Caco-2 (cell line): ENCODE data around the gene EIF4A2. TPM values are rescaled to one million over a fixed set of nuclear protein-coding genes. Genes with fewer than 3 reads are reported as not detected.

Source experiments
- BruUV-seq: library from RNA; stranded (reverse); fragments of 400-500 nt; replicated peaks from 2 replicates; lab custom pipeline; 2021; lab: Mats Ljungman, UMichigan
- CTCF ChIA-PET: fragments of 300-600 bp; sonication (Branson Sonifier 250); formaldehyde crosslinking; loops from one replicate; lab custom pipeline; 2022; ENCODE audit warnings: antibody characterized with exemption; lab: Charles Lee
- POLR2A ChIA-PET: fragments of 300-600 bp; sonication (Branson Sonifier 250); formaldehyde crosslinking; loops from one replicate; lab custom pipeline; 2022; ENCODE audit warnings: antibody characterized with exemption; lab: Charles Lee
- DNase-seq, 2 experiments: peaks; one replicate each; pipeline versions ENCODE4 v3.0.0 to v3.0.0-alpha.2; 2020 to 2022
- H3K27me3 ChIP-seq: replicated peaks from 2 replicates; pipeline ENCODE4 v1.6.0; 2011; ENCODE audit warnings: low read length; ENCODE audit not compliant: control insufficient read depth, insufficient read depth
- H3K36me3 ChIP-seq: 2 replicates; pipeline ENCODE4 v1.5.1; 2011; ENCODE audit warnings: low read length; ENCODE audit not compliant: control insufficient read depth, insufficient read depth
- H3K4me1 ChIP-seq: fragments of 250-450 bp; sonication (Bioruptor Pico); 2 replicates; pipeline ENCODE4 v1.5.1; 2020; ENCODE audit warnings: mild to moderate bottlenecking
- H3K4me3 ChIP-seq: 2 replicates; pipeline ENCODE4 v1.5.1; 2011; ENCODE audit warnings: low read depth, mild to moderate bottlenecking, control low read depth, low read length
- H3K9me3 ChIP-seq: fragments of 250-450 bp; sonication (Bioruptor Pico); 2 replicates; pipeline ENCODE4 v1.5.1; 2020; ENCODE audit warnings: mild to moderate bottlenecking, moderate library complexity
- H3K27ac Mint-ChIP-seq: one replicate; pipeline ENCODE4 v1.8.0; 2022; ENCODE audit warnings: mixed read lengths; ENCODE audit not compliant: unreplicated experiment
- H3K27me3 Mint-ChIP-seq: one replicate; pipeline ENCODE4 v1.8.0; 2022; ENCODE audit warnings: mixed read lengths; ENCODE audit not compliant: insufficient read depth, unreplicated experiment
- H3K36me3 Mint-ChIP-seq: one replicate; pipeline ENCODE4 v1.8.0; 2022; ENCODE audit warnings: mild to moderate bottlenecking, mixed read lengths; ENCODE audit not compliant: insufficient read depth, unreplicated experiment
- H3K4me1 Mint-ChIP-seq: one replicate; pipeline ENCODE4 v1.8.0; 2022; ENCODE audit warnings: low read depth, mixed read lengths; ENCODE audit not compliant: unreplicated experiment
- H3K4me3 Mint-ChIP-seq: one replicate; pipeline ENCODE4 v1.8.0; 2022; ENCODE audit warnings: mild to moderate bottlenecking, moderate library complexity, mixed read lengths; ENCODE audit not compliant: unreplicated experiment
- H3K9me3 Mint-ChIP-seq: one replicate; pipeline ENCODE4 v1.8.0; 2022; ENCODE audit warnings: mixed read lengths; ENCODE audit not compliant: unreplicated experiment
- intact Hi-C: fragments of 100-400 bp; cut with micrococcal nuclease; formaldehyde crosslinking; loops from one replicate; pipeline ENCODE4 v1.10.0; 2022; ENCODE audit not compliant: unreplicated experiment
- total RNA-seq: library from RNA; stranded (reverse); gene quantifications from 2 replicates; pipeline ENCODE4 v1.2.3, GENCODE V29; 2022
- TF ChIP-seq, protein P1 (sequence below), 2 experiments: fragments of 200-600 bp in 1 of 2; IDR thresholded peaks; 1 replicate in 1 of 2; 2 replicates in 1 of 2; pipeline versions ENCODE4 v1.5.1 to v1.8.0; 2011 to 2022; ENCODE audit warnings: antibody characterized with exemption in 1 of 2, control low read depth in 1 of 2, inconsistent platforms in 1 of 2, low read depth in 1 of 2, low read length in 1 of 2, mild to moderate bottlenecking in 1 of 2, moderate library complexity in 1 of 2; ENCODE audit not compliant: insufficient read depth in 1 of 2, severe bottlenecking in 1 of 2, unreplicated experiment in 1 of 2

EIF4A2 gene
- total RNA-seq, 1 experiment from 2014 or later, result 346 TPM

DNA sequence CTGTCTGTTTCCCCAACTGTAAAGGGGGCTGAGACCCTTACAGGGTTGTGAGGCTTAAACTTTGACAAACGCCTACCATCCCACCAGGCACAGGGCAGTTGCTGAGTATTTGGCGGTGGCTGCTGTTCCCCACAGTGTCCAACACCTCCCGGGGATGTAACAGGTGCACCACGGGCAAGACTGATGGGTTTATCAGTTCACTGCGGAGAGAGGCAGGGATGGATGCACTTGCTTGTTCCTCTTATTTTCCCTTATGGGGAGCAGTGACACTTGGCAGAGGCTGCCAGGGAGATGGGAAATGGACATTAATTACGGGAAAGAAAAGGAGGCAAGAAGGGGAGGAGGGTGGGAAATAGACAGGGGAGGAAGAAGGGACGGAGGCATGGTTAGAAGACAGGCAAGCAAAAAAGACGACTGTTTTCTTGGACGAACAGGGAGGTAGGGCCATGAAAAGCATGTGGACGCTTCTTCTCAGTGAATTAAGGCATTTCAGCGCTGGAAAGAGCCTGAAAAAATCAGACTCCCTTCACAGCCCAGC lies 42.6 kb downstream of the EIF4A2 start:
- BruUV-seq, result no TSS peak
- no peaks in the 10 kb centered on the region for H3K9me3 Mint-ChIP-seq
- TF ChIP-seq, protein P1, sequence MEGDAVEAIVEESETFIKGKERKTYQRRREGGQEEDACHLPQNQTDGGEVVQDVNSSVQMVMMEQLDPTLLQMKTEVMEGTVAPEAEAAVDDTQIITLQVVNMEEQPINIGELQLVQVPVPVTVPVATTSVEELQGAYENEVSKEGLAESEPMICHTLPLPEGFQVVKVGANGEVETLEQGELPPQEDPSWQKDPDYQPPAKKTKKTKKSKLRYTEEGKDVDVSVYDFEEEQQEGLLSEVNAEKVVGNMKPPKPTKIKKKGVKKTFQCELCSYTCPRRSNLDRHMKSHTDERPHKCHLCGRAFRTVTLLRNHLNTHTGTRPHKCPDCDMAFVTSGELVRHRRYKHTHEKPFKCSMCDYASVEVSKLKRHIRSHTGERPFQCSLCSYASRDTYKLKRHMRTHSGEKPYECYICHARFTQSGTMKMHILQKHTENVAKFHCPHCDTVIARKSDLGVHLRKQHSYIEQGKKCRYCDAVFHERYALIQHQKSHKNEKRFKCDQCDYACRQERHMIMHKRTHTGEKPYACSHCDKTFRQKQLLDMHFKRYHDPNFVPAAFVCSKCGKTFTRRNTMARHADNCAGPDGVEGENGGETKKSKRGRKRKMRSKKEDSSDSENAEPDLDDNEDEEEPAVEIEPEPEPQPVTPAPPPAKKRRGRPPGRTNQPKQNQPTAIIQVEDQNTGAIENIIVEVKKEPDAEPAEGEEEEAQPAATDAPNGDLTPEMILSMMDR (IDR thresholded peaks at IDR 0.05; ENCODE audit: insufficient read depth in 1 of 2, low read depth in 1 of 2, low read length in 1 of 2, severe bottlenecking in 1 of 2, unreplicated experiment in 1 of 2), result no peak
- H3K4me3 Mint-ChIP-seq, result peak overlapping the region; percentile 70
- H3K4me1 Mint-ChIP-seq, result peaks cover 7% of the 10 kb centered on the region
- ChIA-PET CTCF (no interaction called here), POLR2A (no interaction called here)
- H3K4me3 ChIP-seq, result no peak overlapping the region; the same call in 1 of the 2 replicates
- intact Hi-C loops, result loop anchor here (10.0 kb wide), 1 partner anchor 571 kb away; no protein-coding TSS in a partner anchor
- no peaks in the 10 kb centered on the region for H3K9me3 ChIP-seq
- peaks cover 1% of the 10 kb centered on the region; the same call in 1 of the 2 replicates for H3K27me3 ChIP-seq
- no peak overlapping the region for H3K27ac Mint-ChIP-seq
- H3K27me3 Mint-ChIP-seq, result peaks cover 12% of the 10 kb centered on the region
- H3K4me1 ChIP-seq, result 0 out of 2 replicates have a peak, but pooled peaks cover 2% of the 10 kb centered on the region
- no peaks in the 10 kb centered on the region for H3K36me3 Mint-ChIP-seq
- no peak for DNase-seq
- no peaks in the 10 kb centered on the region for H3K36me3 ChIP-seq

DNA sequence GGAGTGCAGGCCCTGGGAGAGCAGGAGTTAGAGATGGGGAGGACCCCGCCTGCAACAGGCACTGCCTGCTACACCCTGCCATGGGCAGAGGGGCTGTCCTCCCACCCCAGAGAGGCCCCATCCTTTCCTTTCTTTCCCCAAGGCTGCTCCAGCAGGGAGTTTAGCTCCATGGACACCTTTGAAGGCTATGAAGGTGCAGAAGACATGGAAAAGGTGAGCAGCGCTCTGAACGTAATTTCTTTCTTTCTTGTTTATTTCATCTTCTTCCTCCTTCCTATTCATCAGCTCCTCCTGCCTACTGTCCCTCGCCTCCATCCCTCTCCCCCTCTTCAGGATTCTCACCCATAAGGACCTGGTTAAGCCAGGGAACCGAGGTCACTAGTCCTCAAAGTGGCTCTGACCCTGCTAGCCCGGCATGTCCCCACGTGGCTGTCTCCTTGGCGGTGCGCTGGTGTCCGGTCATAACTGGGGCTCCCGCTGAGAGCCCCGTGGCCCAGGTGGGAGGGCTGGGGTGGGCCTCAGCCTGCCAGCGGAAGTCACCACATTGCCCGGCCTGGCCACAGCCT lies 43.1 kb downstream of the EIF4A2 start:
- Histone ChIP-seq H3K9me3 (no peaks in the 10 kb centered on the region), H3K27me3 (peaks cover 1% of the 10 kb centered on the region; the same call in 1 of the 2 replicates), H3K4me3 (peak overlapping the region; percentile 76), H3K36me3 (no peaks in the 10 kb centered on the region), H3K4me1 (0 out of 2 replicates have a peak, but pooled peaks cover 2% of the 10 kb centered on the region)
- Mint-ChIP-seq H3K27ac (no peak overlapping the region), H3K36me3 (no peaks in the 10 kb centered on the region), H3K4me1 (peaks cover 7% of the 10 kb centered on the region), H3K27me3 (peaks cover 12% of the 10 kb centered on the region), H3K9me3 (no peaks in the 10 kb centered on the region), H3K4me3 (peak overlapping the region; percentile 70)
- DNase-seq, result peak in 1 of 2 experiments; percentile 17
- intact Hi-C loops, result loop anchor here (10.0 kb wide), 1 partner anchor 572 kb away; no protein-coding TSS in a partner anchor
- ChIA-PET CTCF (no interaction called here), POLR2A (interaction anchor here (1.3 to 1.4 kb wide), 2 partner anchors 15 to 256 kb away, joined by 3 to 6 read pairs; no protein-coding TSS in a partner anchor)
- TF ChIP-seq, protein P1 (IDR thresholded peaks at IDR 0.05; ENCODE audit: insufficient read depth in 1 of 2, low read depth in 1 of 2, low read length in 1 of 2, severe bottlenecking in 1 of 2, unreplicated experiment in 1 of 2), result no peak
- TSS peak; percentile 67 for BruUV-seq

DNA sequence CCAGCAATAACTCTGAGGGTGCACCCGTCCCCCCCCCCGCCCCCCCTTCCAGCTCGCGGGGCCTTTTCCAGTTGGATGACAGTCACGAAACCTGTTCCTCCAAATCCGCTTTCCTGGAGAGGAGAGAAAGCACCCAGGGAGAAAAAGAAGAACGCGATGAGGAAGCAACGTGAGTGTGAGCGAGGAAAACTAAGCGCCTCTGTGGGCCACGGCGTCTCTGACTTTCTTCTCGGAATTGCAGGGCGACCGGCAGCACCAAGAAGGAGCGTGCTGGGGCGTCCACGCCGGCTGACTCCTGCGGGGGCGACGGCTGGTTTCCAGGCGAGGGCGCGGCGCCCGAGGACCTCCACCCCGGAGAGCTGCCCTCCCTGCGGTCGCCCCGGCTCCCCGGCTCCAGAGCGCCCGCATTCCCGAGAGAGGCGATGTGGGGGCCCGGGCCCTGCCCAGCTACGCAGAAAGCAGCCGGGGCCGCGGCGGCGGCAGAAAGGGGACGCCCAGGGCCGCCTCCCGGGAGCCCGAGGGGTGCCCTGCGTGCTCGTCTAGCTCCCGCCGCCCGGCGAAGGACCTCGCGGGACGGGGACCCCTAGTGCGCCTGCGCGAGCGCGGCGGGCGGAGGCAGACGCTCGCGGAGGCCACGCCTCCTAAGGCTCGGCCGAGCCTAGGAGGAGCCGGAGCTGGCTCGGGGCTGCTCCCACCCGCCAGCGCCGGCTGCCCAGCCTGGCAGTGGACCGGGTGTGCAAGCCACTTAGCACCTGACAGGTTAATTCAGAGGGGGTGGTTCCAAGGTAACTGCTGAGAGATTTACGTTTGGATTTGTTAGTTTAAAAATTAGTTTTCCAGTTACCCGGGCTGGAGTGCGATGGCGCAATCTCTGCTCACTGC lies 43.8 kb downstream of the EIF4A2 start:
- H3K36me3 ChIP-seq, result no peaks in the 10 kb centered on the region
- DNase-seq, result peak; percentile 71 to 90
- peak overlapping the region; percentile 70 for H3K4me3 Mint-ChIP-seq
- POLR2A ChIA-PET, result interaction anchor here (0.5 to 1.4 kb wide), 7 partner anchors 14 to 824 kb away, joined by 3 to 6 read pairs (median 4); no protein-coding TSS in a partner anchor
- intact Hi-C loops, result loop anchor here (10.0 kb wide), 1 partner anchor 572 kb away; no protein-coding TSS in a partner anchor
- BruUV-seq, result no TSS peak
- TF ChIP-seq, protein P1 (IDR thresholded peaks at IDR 0.05; ENCODE audit: insufficient read depth in 1 of 2, low read depth in 1 of 2, low read length in 1 of 2, severe bottlenecking in 1 of 2, unreplicated experiment in 1 of 2), result no peak
- no peaks in the 10 kb centered on the region for H3K9me3 ChIP-seq
- peaks cover 1% of the 10 kb centered on the region; the same call in 1 of the 2 replicates for H3K27me3 ChIP-seq
- no peaks in the 10 kb centered on the region for H3K36me3 Mint-ChIP-seq
- peaks cover 12% of the 10 kb centered on the region for H3K27me3 Mint-ChIP-seq
- H3K4me1 ChIP-seq, result 0 out of 2 replicates have a peak, but pooled peaks cover 2% of the 10 kb centered on the region
- H3K4me3 ChIP-seq, result peak overlapping the region; percentile 76
- CTCF ChIA-PET, result interaction anchor here (1.0 to 1.1 kb wide), 5 partner anchors 17 to 338 kb away, joined by 3 to 10 read pairs (median 6); no protein-coding TSS in a partner anchor
- no peaks in the 10 kb centered on the region for H3K9me3 Mint-ChIP-seq
- H3K4me1 Mint-ChIP-seq, result peaks cover 7% of the 10 kb centered on the region
- H3K27ac Mint-ChIP-seq, result no peak overlapping the region
